SK-N-SH (cell line): Measurements from ENCODE around the gene ZNF225. TPM values are rescaled to one million over a fixed set of nuclear protein-coding genes. Genes with fewer than 3 reads are reported as not detected.
A peak's percentile ranks its signal among the peaks of the same experiment; 100 is the strongest.

Source experiments
- CTCF ChIA-PET: fragments of 300-600, 350-600 bp; formaldehyde crosslinking; extraction: SDS; loops from one replicate; lab custom pipeline; 2021; lab: Yijun Ruan, JAX
- POLR2A ChIA-PET: fragments of 350-600 bp; sonication (Branson Sonifier 250); formaldehyde crosslinking; extraction: SDS; loops from one replicate; lab custom pipeline; 2020; ENCODE audit warnings: antibody characterized with exemption, inconsistent platforms; lab: Yijun Ruan, JAX
- DNase-seq: peaks from one replicate; pipeline ENCODE4 v3.0.0; 2012
- H2AFZ ChIP-seq: fragments of 200-600 bp; sonication (generic); 2 replicates; pipeline ENCODE4 v1.8.1; 2016; ENCODE audit warnings: antibody characterized with exemption, mild to moderate bottlenecking, low read depth
- H3F3A ChIP-seq: fragments of 200-600 bp; sonication (generic); replicated peaks from 2 replicates; pipeline ENCODE3; 2016; ENCODE audit warnings: antibody characterized with exemption, mild to moderate bottlenecking; ENCODE audit not compliant: insufficient read depth
- H3K27ac ChIP-seq, 2 experiments: fragments of 200-500 bp in 1 of 2; fragments of 200-600 bp in 1 of 2; sonication (Bioruptor generic) in 1 of 2; sonication (generic), shearing (Covaris generic) in 1 of 2; 2 replicates each; pipeline versions ENCODE4 v1.5.1 to v1.6.1; 2014 to 2016; ENCODE audit warnings: low read depth in 2 of 2, inconsistent platforms in 1 of 2, low read length in 1 of 2, mild to moderate bottlenecking in 1 of 2, mixed read lengths in 1 of 2
- H3K27me3 ChIP-seq: fragments of 200-600 bp; sonication (generic), shearing (Covaris generic); 2 replicates; pipeline ENCODE4 v1.6.1; 2016; ENCODE audit warnings: mixed run types; ENCODE audit not compliant: insufficient read depth
- H3K36me3 ChIP-seq, 2 experiments: fragments of 200-500 bp in 1 of 2; fragments of 200-600 bp in 1 of 2; sonication (Bioruptor generic) in 1 of 2; sonication (generic) in 1 of 2; replicated peaks in 1 of 2; 2 replicates each; pipeline versions ENCODE3 to v1.5.1; 2014 to 2016; ENCODE audit warnings: low read length in 1 of 2, mild to moderate bottlenecking in 1 of 2; ENCODE audit not compliant: insufficient read depth in 2 of 2, control insufficient read depth in 1 of 2
- H3K4me1 ChIP-seq, 2 experiments: fragments of 200-500 bp in 1 of 2; fragments of 200-600 bp in 1 of 2; sonication (Bioruptor generic) in 1 of 2; sonication (generic), shearing (Covaris generic) in 1 of 2; 2 replicates each; pipeline versions ENCODE4 v1.5.1 to v1.6.1; 2014 to 2016; ENCODE audit warnings: low read depth in 1 of 2, low read length in 1 of 2, mixed run types in 1 of 2; ENCODE audit not compliant: insufficient read depth in 2 of 2, control insufficient read depth in 1 of 2
- H3K4me2 ChIP-seq: fragments of 200-600 bp; sonication (generic), shearing (Covaris generic); 2 replicates; pipeline ENCODE4 v1.6.1; 2017; ENCODE audit warnings: mixed run types
- H3K4me3 ChIP-seq, 2 experiments: fragments of 200-500 bp in 1 of 2; fragments of 200-600 bp in 1 of 2; sonication (Bioruptor generic) in 1 of 2; sonication (generic), shearing (Covaris generic) in 1 of 2; 2 replicates each; pipeline versions ENCODE4 v1.5.1 to v1.8.1; 2014 to 2016; ENCODE audit warnings: low read depth in 2 of 2, inconsistent platforms in 1 of 2, low read length in 1 of 2, mild to moderate bottlenecking in 1 of 2, mixed read lengths in 1 of 2, moderate library complexity in 1 of 2
- H3K79me2 ChIP-seq: fragments of 200-600 bp; sonication (generic); 2 replicates; pipeline ENCODE4 v1.8.1; 2017; ENCODE audit warnings: mild to moderate bottlenecking; ENCODE audit not compliant: insufficient read depth
- H3K9ac ChIP-seq: fragments of 200-600 bp; sonication (generic); 2 replicates; pipeline ENCODE4 v1.6.1; 2017; ENCODE audit warnings: mixed run types
- H3K9me2 ChIP-seq: fragments of 200-600 bp; sonication (generic); 2 replicates; pipeline ENCODE4 v1.6.1; 2017; ENCODE audit warnings: mixed run types
- H3K9me3 ChIP-seq: fragments of 200-600 bp; sonication (generic); 2 replicates; pipeline ENCODE4 v1.6.1; 2017; ENCODE audit warnings: mixed run types, mild to moderate bottlenecking, moderate library complexity
- H4K20me1 ChIP-seq: fragments of 200-600 bp; sonication (generic); 2 replicates; pipeline ENCODE4 v1.6.1; 2017; ENCODE audit warnings: mild to moderate bottlenecking, mixed run types; ENCODE audit not compliant: insufficient read depth
- ELF1 ChIP-seq: IDR thresholded peaks from 2 replicates; pipeline ENCODE4 v1.4.0; 2012
- EP300 ChIP-seq, 2 experiments: IDR thresholded peaks; 2 replicates each; pipeline versions ENCODE4 v1.4.0 to v1.6.1; 2012; ENCODE audit warnings: borderline replicate concordance in 1 of 2, low read depth in 1 of 2, low read length in 1 of 2
- FOSL2 ChIP-seq: IDR thresholded peaks from 2 replicates; pipeline ENCODE4 v1.4.0; 2012; ENCODE audit warnings: low read depth, mild to moderate bottlenecking, moderate library complexity, borderline replicate concordance
- FOXJ3 ChIP-seq: sonication (generic); formaldehyde crosslinking; IDR thresholded peaks from 2 replicates; pipeline ENCODE4 v1.5.1; 2020; ENCODE audit warnings: mild to moderate bottlenecking, missing genetic modification reagents
- FOXM1 ChIP-seq: IDR thresholded peaks from 2 replicates; pipeline ENCODE4 v1.4.0; 2012; ENCODE audit warnings: low read depth, mild to moderate bottlenecking
- GATA2 ChIP-seq: sonication (generic); formaldehyde crosslinking; IDR thresholded peaks from 2 replicates; pipeline ENCODE4 v1.5.0; 2020; ENCODE audit warnings: mild to moderate bottlenecking, missing genetic modification reagents
- IRF3 ChIP-seq: fragments of 150-350 bp; IDR thresholded peaks from 2 replicates; pipeline ENCODE4 v1.6.1; 2016; ENCODE audit warnings: mild to moderate bottlenecking, low read depth, low read length
- MXI1 ChIP-seq: IDR thresholded peaks from 2 replicates; pipeline ENCODE4 v1.6.1; 2012; ENCODE audit warnings: mild to moderate bottlenecking, low read depth, low read length, improper control_type of control experiment
- NFIC ChIP-seq: IDR thresholded peaks from 2 replicates; pipeline ENCODE4 v1.4.0; 2012; ENCODE audit warnings: borderline replicate concordance
- NRF1 ChIP-seq: IDR thresholded peaks from 2 replicates; pipeline ENCODE4 v1.6.1; 2012; ENCODE audit warnings: low read depth, mild to moderate bottlenecking, low read length
- PBX3 ChIP-seq: IDR thresholded peaks from 2 replicates; pipeline ENCODE4; 2012
- POLR2AphosphoS5 ChIP-seq: IDR thresholded peaks from 2 replicates; pipeline ENCODE4 v1.6.1; 2012; ENCODE audit warnings: low read depth, low read length
- REST ChIP-seq: IDR thresholded peaks from 2 replicates; pipeline ENCODE4 v1.6.1; 2012; ENCODE audit warnings: mild to moderate bottlenecking, low read depth, low read length, moderate library complexity
- RFX5 ChIP-seq: IDR thresholded peaks from 2 replicates; pipeline ENCODE4 v1.6.1; 2012; ENCODE audit warnings: mild to moderate bottlenecking, improper control_type of control experiment, low read length
- SIN3A ChIP-seq: IDR thresholded peaks from 2 replicates; pipeline ENCODE4 v1.6.1; 2012; ENCODE audit warnings: low read depth, mild to moderate bottlenecking, low read length, moderate library complexity, borderline replicate concordance
- SMC3 ChIP-seq: IDR thresholded peaks from 2 replicates; pipeline ENCODE4 v1.6.1; 2012; ENCODE audit warnings: low read depth, low read length, improper control_type of control experiment
- TEAD4 ChIP-seq: IDR thresholded peaks from 2 replicates; pipeline ENCODE4 v1.4.0; 2012; ENCODE audit warnings: mild to moderate bottlenecking, borderline replicate concordance; ENCODE audit not compliant: insufficient read depth
- YY1 ChIP-seq: IDR thresholded peaks from 2 replicates; pipeline ENCODE4 v1.4.0; 2012; ENCODE audit warnings: low read depth, mild to moderate bottlenecking
- WGBS: methylation state at CpG from one replicate; pipeline ENCODE4 v1.1.6; 2017; ENCODE audit warnings: low lambda C conversion rate; 5-methylcytosine and 5-hydroxymethylcytosine counted together
- polyA plus RNA-seq, 3 experiments: library from polyadenylated mRNA; depleted of rRNA; stranded (reverse); fragments of >200 nt; gene quantifications; 2 replicates each; pipeline ENCODE4 v1.2.3, GENCODE V29; 2012
- TF ChIP-seq, protein P1 (sequence below): IDR thresholded peaks from 2 replicates; pipeline ENCODE4 v1.4.0; 2012; ENCODE audit warnings: low read depth
- TF ChIP-seq, protein P2 (sequence below): IDR thresholded peaks from 2 replicates; pipeline ENCODE4 v1.4.0; 2012; ENCODE audit warnings: low read depth, borderline replicate concordance

ZNF225 gene
- polyA plus RNA-seq, 1 of the 3 experiments (the other 2 are of a cell fraction) = 1.2 TPM

DNA sequence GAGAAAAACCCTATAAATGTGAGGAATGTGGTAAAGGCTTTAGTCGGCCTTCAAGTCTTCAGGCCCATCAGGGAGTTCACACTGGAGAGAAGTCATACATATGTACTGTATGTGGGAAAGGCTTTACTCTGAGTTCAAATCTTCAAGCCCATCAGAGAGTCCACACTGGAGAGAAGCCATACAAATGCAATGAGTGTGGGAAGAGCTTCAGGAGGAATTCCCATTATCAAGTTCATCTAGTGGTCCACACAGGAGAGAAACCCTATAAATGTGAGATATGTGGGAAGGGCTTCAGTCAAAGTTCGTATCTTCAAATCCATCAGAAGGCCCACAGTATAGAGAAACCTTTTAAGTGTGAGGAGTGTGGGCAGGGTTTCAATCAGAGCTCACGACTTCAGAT, 63.4 kb downstream of the ZNF225 start:
- no peaks in the 10 kb centered on the region for H4K20me1 ChIP-seq
- H3K36me3 ChIP-seq = peaks cover 53 to 58% of the 10 kb centered on the region in 2 experiments
- no peaks in the 10 kb centered on the region for H3K27me3 ChIP-seq
- H3K4me1 ChIP-seq = no peaks in the 10 kb centered on the region
- ChIA-PET CTCF (no interaction called here), POLR2A (no interaction called here)
- H2AFZ ChIP-seq = no peak overlapping the region
- no peak for DNase-seq
- peak overlapping the region in 1 of 2 experiments; percentile 3; a peak in 1 of 4 replicates for H3K4me3 ChIP-seq
- no peak overlapping the region for H3K4me2 ChIP-seq
- no peak overlapping the region for H3K9ac ChIP-seq
- H3K9me2 ChIP-seq = no peaks in the 10 kb centered on the region
- peaks cover 19% of the 10 kb centered on the region; the same call in 1 of the 2 replicates for H3K9me3 ChIP-seq
- H3F3A ChIP-seq = peaks cover 7% of the 10 kb centered on the region
- TF ChIP-seq MXI1 (no peak), PBX3 (no peak), FOXM1 (no peak), FOSL2 (no peak)
- 92% methylated on average over 3 of the region's 3 CpGs for WGBS
- H3K79me2 ChIP-seq = 0 out of 2 replicates have a peak, but pooled peaks cover 2% of the 10 kb centered on the region
- H3K27ac ChIP-seq = no peak overlapping the region

DNA sequence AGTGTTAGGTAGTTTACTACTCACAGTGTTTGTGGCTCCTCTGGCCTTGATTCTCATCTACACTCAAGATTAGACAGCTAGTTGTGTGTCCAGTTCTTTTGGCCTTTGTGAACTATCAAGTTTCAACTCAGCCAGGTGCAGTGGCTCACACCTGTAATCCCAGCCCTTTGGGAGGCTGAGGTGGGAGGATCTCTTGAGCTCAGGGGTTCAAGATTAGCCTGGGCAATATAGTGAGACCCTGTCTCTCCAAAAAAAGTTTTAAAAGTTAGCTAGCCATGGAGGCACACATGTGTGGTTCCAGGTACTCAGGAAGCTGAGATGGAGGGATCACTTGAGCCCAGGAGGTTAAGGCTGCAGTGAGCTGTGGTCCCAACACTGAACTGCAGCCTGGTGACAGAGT, 67.8 kb downstream of the ZNF225 start:
- POLR2A ChIA-PET = no interaction called here
- 0 out of 2 replicates have a peak, but pooled peaks cover 2% of the 10 kb centered on the region for H3K9me2 ChIP-seq
- no peak for TF ChIP-seq NRF1
- TF ChIP-seq FOXJ3 (CRISPR knock-in tag) = no peak
- TF ChIP-seq REST = no peak
- TF ChIP-seq YY1 = no peak
- no peak for TF ChIP-seq NFIC
- no peak for TF ChIP-seq SIN3A
- TF ChIP-seq, protein P1, sequence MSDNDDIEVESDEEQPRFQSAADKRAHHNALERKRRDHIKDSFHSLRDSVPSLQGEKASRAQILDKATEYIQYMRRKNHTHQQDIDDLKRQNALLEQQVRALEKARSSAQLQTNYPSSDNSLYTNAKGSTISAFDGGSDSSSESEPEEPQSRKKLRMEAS = no peak
- TF ChIP-seq GATA2 = no peak
- no peak for TF ChIP-seq TEAD4
- TF ChIP-seq ELF1 = no peak
- no peak for TF ChIP-seq PBX3
- TF ChIP-seq IRF3 = no peak
- no peak for TF ChIP-seq POLR2AphosphoS5
- no peak for TF ChIP-seq EP300 (IDR thresholded peaks at IDR 0.05; ENCODE audit: borderline replicate concordance in 1 of 2, low read depth in 1 of 2, low read length in 1 of 2)
- TF ChIP-seq SMC3 = no peak
- TF ChIP-seq, protein P2, sequence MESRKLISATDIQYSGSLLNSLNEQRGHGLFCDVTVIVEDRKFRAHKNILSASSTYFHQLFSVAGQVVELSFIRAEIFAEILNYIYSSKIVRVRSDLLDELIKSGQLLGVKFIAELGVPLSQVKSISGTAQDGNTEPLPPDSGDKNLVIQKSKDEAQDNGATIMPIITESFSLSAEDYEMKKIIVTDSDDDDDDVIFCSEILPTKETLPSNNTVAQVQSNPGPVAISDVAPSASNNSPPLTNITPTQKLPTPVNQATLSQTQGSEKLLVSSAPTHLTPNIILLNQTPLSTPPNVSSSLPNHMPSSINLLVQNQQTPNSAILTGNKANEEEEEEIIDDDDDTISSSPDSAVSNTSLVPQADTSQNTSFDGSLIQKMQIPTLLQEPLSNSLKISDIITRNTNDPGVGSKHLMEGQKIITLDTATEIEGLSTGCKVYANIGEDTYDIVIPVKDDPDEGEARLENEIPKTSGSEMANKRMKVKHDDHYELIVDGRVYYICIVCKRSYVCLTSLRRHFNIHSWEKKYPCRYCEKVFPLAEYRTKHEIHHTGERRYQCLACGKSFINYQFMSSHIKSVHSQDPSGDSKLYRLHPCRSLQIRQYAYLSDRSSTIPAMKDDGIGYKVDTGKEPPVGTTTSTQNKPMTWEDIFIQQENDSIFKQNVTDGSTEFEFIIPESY = no peak
- TF ChIP-seq RFX5 = no peak

More for the DNA sequence above, 67.8 kb downstream of the ZNF225 start:
- Histone ChIP-seq H3K4me2 (no peak overlapping the region), H3K9ac (no peak overlapping the region), H3K27ac (no peak overlapping the region), H3K9me3 (peaks cover 5% of the 10 kb centered on the region; the same call in 1 of the 2 replicates), H3F3A (peaks cover 7% of the 10 kb centered on the region), H3K79me2 (no peaks in the 10 kb centered on the region), H3K36me3 (peaks cover 10 to 14% of the 10 kb centered on the region in 2 experiments), H2AFZ (no peak overlapping the region), H4K20me1 (no peaks in the 10 kb centered on the region), H3K4me1 (no peaks in the 10 kb centered on the region), H3K27me3 (no peaks in the 10 kb centered on the region), H3K4me3 (no peak overlapping the region)
- DNase-seq = no peak
- CTCF ChIA-PET = no interaction called here
